Measurements from ENCODE around the gene ZMIZ1. TPM values are rescaled to one million over a fixed set of nuclear protein-coding genes. Genes with fewer than 3 reads are reported as not detected.

The ZMIZ1 gene
- total RNA-seq, 1 experiment from 2014 or later: 23.5 TPM

GRCh38 chr10:79266084-79266483 lies 197.3 kb downstream of the ZMIZ1 start:
- Mint-ChIP-seq H3K4me3 (ENCODE audit: low read depth, unreplicated experiment) (no peak overlapping the region), H3K27ac (ENCODE audit: unreplicated experiment) (no peak overlapping the region), H3K4me1 (ENCODE audit: low read depth, unreplicated experiment) (peaks cover 30% of the 10 kb centered on the region), H3K9me3 (ENCODE audit: low read depth, unreplicated experiment) (no peaks in the 10 kb centered on the region), H3K36me3 (ENCODE audit: insufficient read depth, unreplicated experiment) (peaks cover 15% of the 10 kb centered on the region), H3K27me3 (ENCODE audit: unreplicated experiment) (no peaks in the 10 kb centered on the region)
- intact Hi-C loops (cut with micrococcal nuclease; ENCODE audit: unreplicated experiment): no loop called here
- DNase-seq: no peak
- no TSS peak for BruUV-seq (replicated peaks)
- CTCF ChIA-PET: no interaction called here
- no peak for TF ChIP-seq CTCF (IDR thresholded peaks at IDR 0.05; ENCODE audit: unreplicated experiment)

GRCh38 chr10:79266543-79267312 lies 198.0 kb downstream of the ZMIZ1 start:
- Mint-ChIP-seq H3K4me3 (ENCODE audit: low read depth, unreplicated experiment) (no peak overlapping the region), H3K27ac (ENCODE audit: unreplicated experiment) (no peak overlapping the region), H3K27me3 (ENCODE audit: unreplicated experiment) (no peaks in the 10 kb centered on the region), H3K9me3 (ENCODE audit: low read depth, unreplicated experiment) (no peaks in the 10 kb centered on the region), H3K4me1 (ENCODE audit: low read depth, unreplicated experiment) (peaks cover 30% of the 10 kb centered on the region), H3K36me3 (ENCODE audit: insufficient read depth, unreplicated experiment) (peaks cover 15% of the 10 kb centered on the region)
- TF ChIP-seq CTCF (IDR thresholded peaks at IDR 0.05; ENCODE audit: unreplicated experiment): no peak
- intact Hi-C loops (cut with micrococcal nuclease; ENCODE audit: unreplicated experiment): no loop called here
- CTCF ChIA-PET: no interaction called here
- BruUV-seq (replicated peaks): no TSS peak
- no peak for DNase-seq

GRCh38 chr10:79267499-79267898 lies 198.7 kb downstream of the ZMIZ1 start:
- H3K9me3 Mint-ChIP-seq (ENCODE audit: low read depth, unreplicated experiment): no peaks in the 10 kb centered on the region
- peaks cover 28% of the 10 kb centered on the region for H3K4me1 Mint-ChIP-seq (ENCODE audit: low read depth, unreplicated experiment)
- CTCF ChIA-PET: no interaction called here
- no TSS peak for BruUV-seq (replicated peaks)
- H3K4me3 Mint-ChIP-seq (ENCODE audit: low read depth, unreplicated experiment): no peak overlapping the region
- intact Hi-C loops (cut with micrococcal nuclease; ENCODE audit: unreplicated experiment): no loop called here
- H3K27me3 Mint-ChIP-seq (ENCODE audit: unreplicated experiment): no peaks in the 10 kb centered on the region
- peaks cover 15% of the 10 kb centered on the region for H3K36me3 Mint-ChIP-seq (ENCODE audit: insufficient read depth, unreplicated experiment)
- DNase-seq: no peak
- TF ChIP-seq CTCF (IDR thresholded peaks at IDR 0.05; ENCODE audit: unreplicated experiment): no peak
- no peak overlapping the region for H3K27ac Mint-ChIP-seq (ENCODE audit: unreplicated experiment)

GRCh38 chr10:79268161-79268601 lies 199.4 kb downstream of the ZMIZ1 start:
- H3K36me3 Mint-ChIP-seq (ENCODE audit: insufficient read depth, unreplicated experiment): peaks cover 15% of the 10 kb centered on the region
- H3K4me1 Mint-ChIP-seq (ENCODE audit: low read depth, unreplicated experiment): peaks cover 23% of the 10 kb centered on the region
- no peaks in the 10 kb centered on the region for H3K9me3 Mint-ChIP-seq (ENCODE audit: low read depth, unreplicated experiment)
- no peak overlapping the region for H3K4me3 Mint-ChIP-seq (ENCODE audit: low read depth, unreplicated experiment)
- CTCF ChIA-PET: no interaction called here
- no peak for DNase-seq
- H3K27me3 Mint-ChIP-seq (ENCODE audit: unreplicated experiment): no peaks in the 10 kb centered on the region
- H3K27ac Mint-ChIP-seq (ENCODE audit: unreplicated experiment): peak overlapping the region; percentile 41
- BruUV-seq (replicated peaks): no TSS peak
- no peak for TF ChIP-seq CTCF (IDR thresholded peaks at IDR 0.05; ENCODE audit: unreplicated experiment)
- intact Hi-C loops (cut with micrococcal nuclease; ENCODE audit: unreplicated experiment): no loop called here

Measured in Calu3 (cell line).